ENCODE measurements around the gene ACTMAP.

DNA sequence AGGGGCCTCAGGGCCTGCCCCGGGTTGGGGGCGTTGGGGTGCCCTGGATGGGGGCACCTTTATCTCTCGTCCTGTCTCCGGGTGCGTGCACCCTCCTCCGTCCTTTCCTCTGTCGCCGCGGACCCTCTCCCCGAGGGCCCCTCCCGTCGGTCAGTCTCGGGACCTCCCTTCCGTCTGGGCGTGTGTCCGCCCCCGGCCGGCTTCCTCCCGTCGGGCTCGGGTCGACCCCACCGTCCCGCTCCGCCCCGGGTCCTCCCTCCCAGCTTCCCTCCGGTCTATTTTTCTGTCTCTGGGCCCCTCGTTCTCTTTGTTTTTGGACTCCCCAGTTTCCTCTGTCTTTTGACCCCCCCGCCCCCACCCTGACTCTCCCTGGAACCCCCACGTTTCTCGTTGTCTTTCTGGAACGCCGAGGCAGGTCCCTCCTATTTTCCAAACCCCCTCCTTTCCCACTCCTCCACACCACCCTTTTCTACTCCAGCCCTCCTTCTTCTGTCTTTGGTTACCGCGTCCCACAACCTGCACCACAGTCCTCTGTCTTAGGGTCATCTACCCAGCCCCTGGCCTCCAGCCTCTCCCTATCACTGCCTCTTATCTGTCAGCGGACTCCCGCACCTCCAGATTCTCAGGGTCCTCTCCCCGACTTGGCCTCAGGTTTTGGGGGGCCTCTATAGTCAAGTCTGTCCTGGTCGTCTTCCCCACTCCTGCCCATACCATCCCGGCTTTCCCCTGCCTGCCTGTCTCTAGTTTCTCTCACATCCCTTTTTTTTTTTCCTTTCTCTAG is 49.5 kb upstream of the ACTMAP start:
- TF ChIP-seq, protein P1, sequence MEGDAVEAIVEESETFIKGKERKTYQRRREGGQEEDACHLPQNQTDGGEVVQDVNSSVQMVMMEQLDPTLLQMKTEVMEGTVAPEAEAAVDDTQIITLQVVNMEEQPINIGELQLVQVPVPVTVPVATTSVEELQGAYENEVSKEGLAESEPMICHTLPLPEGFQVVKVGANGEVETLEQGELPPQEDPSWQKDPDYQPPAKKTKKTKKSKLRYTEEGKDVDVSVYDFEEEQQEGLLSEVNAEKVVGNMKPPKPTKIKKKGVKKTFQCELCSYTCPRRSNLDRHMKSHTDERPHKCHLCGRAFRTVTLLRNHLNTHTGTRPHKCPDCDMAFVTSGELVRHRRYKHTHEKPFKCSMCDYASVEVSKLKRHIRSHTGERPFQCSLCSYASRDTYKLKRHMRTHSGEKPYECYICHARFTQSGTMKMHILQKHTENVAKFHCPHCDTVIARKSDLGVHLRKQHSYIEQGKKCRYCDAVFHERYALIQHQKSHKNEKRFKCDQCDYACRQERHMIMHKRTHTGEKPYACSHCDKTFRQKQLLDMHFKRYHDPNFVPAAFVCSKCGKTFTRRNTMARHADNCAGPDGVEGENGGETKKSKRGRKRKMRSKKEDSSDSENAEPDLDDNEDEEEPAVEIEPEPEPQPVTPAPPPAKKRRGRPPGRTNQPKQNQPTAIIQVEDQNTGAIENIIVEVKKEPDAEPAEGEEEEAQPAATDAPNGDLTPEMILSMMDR (IDR thresholded peaks at IDR 0.05): no peak
- TF ChIP-seq POLR2AphosphoS5 (IDR thresholded peaks at IDR 0.05; ENCODE audit: insufficient read depth in 1 of 2, low read depth in 1 of 2): peak in 1 of 2 donors; percentile 27

Measured in vagina (tissue), 2 donors.